HG02642 (cell line): Measurements from ENCODE around the gene CCBE1.

ENCODE experiments used
- ATAC-seq: cut with Tn5 transposase; IDR thresholded peaks from one replicate; pipeline ENCODE4 v1.9.1; 2021; ENCODE audit warnings: mild to moderate bottlenecking; ENCODE audit not compliant: unreplicated experiment, poor library complexity

The CCBE1 gene

DNA sequence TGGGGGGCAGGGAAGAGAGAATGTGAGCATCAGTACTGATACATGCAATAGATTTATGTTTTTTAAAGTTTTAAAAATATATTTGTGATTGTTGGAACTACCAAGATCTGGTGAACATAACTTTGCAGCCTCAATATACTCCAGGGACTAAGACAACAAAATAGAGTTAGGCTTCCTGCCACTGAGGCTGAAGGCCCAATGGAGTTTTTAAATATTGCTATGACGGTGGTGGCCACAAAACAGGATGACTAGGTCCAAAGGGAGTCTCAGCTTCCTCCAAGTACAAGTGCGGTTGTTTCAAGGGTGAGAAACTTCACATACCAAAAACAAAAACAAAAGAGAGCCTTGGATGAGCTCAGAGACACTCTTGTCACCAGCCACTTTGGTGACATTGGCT lies 72.9 kb downstream of the CCBE1 start:
- no peak for ATAC-seq

DNA sequence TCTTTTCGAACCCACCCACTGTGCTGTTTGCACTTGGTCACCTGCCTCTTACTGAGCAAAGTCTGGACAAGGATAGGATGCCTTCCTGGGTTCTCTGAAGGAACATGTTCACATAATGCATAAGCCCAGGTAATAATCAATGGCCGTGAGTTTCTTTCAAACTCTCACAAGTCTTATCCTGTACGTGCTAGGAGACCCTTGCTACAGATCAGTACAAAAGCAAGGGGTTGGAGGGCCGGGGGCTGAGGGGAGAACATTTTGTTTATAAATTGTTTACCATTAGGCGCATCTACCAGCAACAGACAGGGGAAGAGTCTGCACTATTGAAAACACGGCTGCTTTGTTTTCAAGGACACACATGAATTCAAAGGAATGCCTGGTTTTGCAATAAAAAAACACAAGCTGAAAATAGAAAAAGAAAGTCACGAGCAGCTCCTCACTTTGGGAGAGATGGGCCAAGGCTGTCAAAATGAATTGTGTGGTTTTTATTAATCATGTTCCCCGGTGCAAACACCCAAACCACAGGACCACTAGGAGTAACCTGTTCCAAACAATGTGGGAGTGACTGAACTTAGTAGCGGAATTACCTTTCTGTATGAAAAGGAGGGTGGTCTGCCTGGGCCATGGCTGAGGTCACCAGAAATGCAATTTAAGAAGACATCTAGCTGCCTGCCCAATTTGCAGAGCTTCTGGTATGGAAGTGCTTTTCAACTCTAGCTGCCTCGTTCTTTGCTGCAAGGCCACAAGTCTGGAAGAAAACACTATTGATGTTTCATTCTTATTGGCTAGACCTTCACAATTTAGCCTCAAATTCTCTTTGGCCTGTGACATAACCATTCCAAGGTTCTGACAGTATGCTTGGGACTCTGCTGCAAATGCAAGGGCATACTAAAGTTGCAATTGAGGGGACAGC lies 73.5 kb downstream of the CCBE1 start:
- ATAC-seq, result no peak

DNA sequence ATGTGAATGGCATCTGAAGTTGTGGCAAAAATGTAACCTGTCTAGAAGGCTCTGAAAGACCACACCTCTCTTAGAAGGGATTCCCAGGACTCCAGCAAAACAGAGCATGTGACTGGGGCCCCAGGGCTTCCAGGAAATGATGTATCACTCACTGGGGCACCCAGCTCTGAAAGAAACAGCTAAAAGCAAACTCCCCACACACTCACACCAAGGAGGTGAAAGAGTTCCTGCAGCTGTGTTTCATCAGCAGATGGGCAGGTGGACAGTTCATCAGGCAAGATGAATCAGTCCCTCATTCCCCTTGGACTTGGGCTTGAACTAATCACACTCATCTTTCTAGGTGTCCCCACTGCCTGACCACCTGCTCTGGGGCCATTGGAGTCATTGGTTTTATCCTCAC lies 76.2 kb downstream of the CCBE1 start:
- ATAC-seq, result no peak

DNA sequence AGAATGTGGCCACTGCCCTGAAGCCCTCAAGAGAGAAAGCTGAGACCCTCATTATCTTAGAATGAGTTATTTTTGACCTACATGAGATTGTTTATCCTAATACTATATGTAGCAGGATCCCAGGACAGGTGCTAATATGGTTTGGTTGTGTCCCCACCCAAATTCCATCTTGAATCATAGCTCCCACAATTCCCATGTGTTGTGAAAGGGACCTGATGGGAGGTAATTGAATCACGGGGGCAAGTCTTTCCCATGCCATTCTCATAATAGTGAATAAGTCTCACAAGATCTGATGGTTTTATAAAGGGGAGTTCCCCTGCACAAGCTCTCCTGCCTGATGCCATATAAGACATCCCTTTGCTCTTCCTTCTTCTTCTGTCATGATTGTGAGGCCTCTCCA lies 76.8 kb downstream of the CCBE1 start:
- no peak for ATAC-seq

DNA sequence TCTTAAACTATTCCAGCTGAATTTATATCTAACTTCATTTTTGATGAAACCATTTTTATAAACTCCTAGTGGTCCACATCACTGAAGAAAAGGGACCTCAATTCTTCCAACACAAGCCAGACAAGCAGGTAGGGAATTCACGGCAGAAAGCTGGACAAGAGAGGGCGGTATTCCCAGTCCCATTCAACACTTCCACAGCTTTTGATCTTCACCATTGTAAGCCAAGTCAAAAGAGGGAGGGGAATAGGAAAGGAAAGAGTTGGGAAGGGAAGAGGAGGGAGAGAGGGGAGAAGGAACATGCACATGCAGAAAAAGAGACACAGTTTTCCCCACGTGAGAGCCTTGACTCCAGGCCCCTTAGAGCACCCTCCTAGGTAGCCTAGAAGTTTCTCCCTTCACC lies 77.4 kb downstream of the CCBE1 start:
- ATAC-seq, result no peak

DNA sequence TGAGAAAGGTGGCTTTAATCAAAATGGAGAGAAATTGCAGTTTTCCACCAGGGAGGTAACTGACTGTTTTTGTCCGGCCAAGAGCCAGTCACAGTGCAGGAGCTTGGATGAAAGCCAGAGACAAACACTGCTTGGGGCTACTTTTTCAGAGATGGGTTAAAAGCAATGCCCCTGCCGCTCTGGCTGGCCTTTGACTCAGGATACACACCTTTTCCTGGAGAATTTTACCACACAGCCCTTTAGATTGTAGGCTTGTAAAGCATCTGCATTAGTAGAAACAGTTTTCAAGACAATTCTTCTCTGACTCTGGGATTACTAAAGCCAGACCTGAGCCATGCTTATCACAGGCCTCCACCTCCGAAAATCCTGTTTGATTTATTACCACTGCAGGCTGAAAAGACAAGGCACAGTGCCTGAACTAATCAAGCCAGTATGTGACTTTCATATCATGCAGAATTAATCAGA lies 79.7 kb downstream of the CCBE1 start:
- ATAC-seq, result no peak

DNA sequence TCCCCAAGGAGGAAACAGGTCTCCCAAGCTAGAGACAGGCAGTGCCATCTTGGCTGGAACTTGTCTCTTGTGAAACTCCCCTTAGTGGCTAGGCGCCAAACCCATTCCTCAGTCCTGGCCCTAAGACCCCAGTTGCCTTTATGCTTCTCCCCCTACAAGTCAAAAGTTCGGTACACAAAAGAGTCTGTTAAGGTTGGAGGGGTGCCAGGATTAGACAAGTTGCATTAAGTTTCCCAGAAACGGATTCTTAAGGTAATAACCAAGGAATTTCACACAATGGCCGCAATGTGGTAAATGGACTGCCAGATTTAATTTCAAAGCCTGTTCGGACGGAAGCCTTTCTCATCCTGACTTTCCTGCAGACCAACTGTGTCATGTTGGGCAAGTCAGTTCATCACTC lies 80.7 kb downstream of the CCBE1 start:
- ATAC-seq, result no peak

DNA sequence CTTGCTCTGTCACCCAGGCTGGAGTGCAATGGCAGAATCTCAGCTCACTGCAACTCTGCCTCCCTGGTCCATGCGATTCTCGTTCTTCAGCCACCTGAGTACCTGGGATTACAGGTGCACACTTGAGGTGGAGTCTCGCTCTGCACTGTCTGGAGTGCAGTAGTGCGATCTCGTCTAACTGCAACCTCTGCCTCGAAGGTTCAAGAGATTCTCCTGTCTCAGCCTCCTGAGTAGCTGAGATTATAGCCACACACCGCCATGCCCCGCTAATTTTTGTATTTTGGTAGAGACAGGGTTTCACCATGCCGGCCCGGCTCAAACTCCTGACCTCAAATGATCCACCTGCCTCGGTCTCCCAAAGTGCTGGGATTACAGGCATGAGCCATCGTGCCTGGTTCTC lies 83.3 kb downstream of the CCBE1 start:
- no peak for ATAC-seq

DNA sequence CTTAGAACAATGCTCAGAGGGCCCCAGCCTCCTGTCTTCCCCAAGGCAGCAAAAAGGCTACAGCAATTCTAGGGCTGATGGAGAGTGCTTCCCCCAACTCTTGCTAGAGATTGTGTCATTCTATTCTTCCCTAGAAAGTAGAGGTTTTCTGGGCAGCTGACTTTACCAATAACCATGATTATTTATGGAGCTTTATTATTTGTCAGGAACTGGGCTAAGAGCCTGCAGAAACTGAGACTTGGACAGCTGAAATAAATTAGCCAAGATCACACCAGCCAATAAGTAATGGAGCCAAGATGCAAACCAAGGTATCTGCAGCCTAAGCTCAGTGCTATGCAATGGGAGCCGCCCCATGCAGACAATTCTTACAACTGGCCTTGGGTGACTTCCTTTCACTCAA lies 84.8 kb downstream of the CCBE1 start:
- no peak for ATAC-seq

DNA sequence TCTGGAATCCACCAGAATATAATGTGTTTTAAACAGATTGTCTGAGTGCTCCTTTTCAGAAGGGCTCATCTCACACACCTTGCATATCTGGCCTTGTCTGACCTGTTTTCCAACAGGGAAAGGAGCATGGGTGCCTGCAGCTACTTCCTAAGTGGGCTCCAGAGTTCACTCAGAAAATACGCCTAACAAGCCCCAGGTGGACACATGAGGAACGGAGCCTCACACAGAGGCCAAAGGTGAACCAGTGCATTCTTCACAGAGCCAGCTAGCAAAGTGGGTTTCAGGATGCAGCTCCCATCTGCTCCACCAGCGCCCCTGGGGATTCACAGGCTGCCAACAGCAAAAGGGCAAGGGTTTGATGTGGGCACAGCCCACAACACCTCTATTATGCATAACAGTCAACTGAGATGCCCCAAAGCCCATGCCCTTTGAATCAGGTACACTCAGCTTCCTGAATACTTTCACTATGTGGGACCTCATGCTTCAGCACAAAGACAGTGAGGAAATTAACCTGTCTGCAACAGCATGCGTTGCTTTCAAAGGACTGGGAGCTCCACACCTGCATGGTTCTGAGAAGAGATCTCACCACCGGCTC lies 86.6 kb downstream of the CCBE1 start:
- no peak for ATAC-seq

DNA sequence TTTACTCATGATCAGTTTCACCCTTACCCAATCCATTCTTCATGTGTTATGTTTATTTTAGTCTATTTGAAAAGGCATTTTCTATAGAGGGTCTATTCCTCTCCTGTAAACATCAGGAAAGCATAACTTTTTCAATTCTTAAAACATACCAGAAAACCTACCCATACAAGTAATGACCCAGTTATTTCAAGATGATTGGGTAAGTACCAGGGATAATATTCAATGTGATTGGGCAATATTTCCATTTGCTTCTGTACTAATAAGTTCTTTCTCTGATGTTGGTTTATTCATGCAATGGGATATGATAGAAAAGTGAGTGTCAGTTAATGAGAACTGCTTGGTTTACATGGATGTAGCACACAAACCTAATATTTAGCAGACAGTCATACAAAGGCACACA lies 87.6 kb downstream of the CCBE1 start:
- ATAC-seq, result no peak

DNA sequence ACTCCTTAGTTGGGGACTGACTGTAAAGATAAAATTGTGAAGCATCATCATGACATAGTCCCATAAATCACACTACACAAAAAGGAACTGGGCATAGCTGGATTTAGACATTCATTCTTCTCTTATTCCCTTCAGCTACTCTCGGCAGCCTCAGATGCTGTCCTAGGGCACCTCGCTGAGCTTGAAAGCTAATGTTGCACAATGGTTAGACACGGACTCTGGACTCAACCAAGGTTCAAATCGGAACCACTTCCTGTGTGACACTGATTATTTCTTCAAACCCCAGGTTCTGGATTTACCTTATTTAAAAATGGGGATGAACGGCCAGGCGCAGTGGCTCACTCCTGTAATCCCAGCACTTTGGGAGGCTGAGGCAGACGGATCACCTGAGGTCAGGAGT lies 89.8 kb downstream of the CCBE1 start:
- ATAC-seq, result no peak

DNA sequence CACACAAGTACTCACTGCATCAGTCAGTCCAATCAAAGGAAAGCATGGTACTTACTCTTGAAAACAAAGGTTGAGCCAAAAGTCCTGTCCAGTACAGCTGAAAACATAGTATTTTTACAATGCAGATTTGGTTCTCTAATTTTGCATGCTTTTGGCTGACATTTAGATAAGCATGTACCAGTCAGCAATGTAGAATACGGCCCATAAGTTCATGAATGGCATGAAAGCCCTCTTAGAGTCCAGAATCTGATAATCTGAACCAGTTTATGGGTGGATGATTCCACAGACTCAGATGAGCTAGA lies 90.2 kb downstream of the CCBE1 start:
- no peak for ATAC-seq

DNA sequence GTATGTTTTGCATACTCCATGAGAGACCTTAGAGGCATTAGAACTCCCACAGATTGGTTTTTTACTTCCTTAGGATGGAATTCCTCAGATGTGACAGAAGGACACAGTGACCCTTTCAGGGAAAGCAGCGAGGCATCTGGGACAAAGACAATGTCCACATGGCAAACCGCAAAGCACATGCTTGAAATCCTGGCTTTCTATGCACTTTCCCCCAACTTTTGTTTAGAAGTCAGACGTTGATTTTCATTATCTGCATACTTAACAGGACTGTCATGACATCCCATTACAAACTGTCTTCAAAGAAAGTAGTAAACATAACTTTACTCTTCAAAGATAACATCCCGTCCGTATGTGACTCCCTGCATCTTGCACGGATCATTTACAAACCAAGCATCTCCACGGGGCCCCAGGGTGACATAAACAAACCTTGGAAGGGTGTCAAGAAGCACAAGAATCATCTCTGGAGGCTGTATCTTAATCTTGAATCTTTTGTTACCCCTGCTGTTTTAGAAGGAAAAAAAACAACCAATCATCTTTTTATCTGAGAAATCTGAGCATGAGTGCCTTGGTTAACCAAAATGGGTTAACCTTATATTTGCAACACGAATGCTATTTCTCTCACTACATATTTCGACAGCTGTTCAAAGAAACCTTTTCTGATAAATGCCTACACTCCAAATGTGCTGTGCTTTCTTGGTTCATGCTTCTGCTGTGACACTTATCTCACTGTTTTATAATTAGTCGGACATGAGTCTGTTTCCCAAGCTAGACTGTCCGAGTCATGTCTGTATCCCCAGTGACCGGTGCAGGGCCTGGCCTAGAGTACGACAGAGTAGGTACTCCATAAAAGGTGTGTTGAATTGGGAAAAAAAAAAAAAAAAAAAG lies 90.8 kb downstream of the CCBE1 start:
- no peak for ATAC-seq

DNA sequence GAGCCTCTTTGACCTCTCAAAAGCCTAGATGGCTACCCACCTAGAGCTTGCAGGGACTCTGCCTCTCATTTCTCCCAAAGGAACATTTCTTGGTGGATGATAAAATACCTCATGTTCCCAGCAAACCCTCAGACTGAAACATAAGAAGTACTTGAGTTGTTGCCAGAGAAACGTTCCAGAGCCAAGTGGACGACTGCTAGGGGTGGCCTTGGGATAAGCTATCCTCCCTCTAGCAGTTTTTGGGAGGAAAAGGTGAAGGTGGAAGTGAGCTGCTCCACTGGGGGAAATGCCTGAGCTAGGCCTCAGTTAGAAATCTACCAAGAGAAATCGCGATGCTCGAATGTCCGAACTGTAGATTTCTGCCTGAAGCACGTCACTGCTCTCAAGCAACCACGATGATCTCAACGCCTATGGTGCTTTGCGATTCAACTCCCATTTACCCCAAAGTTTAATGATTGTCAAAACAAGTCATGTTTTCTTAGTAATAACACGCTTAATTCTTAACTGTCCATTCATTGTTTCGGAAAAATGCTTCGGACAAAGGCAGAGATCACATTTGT lies 91.5 kb downstream of the CCBE1 start:
- no peak for ATAC-seq

DNA sequence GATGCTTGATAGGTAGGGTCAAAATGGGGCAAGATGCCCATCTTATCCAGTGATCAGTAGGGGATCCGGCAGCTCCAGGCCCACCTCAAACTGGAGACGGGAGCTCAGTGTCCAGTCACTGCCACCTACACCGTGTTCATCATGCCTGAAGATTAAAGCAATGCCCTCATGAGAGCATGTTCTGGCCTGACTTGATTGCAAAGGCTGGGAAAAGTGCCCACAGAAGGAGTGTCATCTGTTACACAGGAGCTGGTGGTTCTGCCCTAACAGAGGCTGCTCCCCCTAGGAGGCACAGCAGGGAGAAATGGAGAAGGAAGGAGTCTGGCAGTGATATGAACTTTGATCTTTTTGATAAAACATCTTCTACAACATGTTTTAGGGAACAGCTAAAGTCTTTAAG lies 92.3 kb downstream of the CCBE1 start:
- no peak for ATAC-seq

DNA sequence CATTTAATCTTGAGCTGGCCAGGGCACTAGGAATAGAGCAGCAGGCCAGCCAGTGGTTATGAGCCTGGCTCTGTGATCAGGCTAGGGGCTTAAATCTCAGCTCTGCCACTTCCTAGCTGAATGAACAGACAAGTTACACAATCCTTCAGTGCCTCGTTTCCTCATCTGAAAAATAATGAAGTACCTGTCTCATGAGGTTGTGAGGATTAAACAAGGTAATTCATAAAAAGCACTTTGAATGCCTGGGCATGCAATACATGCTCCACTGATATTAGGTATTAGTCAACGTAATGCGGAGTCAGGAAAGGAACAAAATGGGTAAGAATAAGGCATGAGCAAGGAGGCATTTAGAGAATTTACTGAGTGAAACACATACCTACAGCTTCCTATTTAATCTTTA lies 100.2 kb downstream of the CCBE1 start:
- no peak for ATAC-seq

DNA sequence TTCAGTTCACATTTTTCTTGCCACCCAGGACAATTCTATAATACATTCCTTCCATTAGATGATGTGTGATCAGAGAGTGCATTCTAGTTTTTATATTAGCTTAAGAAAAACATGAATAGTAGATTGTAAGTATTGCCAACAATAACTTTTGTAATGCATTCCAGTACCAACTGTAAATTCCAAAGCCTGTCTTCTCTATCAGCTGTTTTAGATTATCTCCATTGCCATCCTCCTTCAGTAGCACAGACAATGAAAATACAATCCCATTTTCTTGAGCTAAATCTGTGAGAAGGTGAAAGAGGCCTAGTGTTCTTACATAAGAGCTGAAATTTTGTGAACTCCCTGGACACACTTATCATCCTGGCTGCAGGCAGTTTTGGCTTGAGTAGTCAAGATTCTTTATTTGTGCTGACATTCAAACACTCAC lies 103.9 kb downstream of the CCBE1 start:
- no peak for ATAC-seq

DNA sequence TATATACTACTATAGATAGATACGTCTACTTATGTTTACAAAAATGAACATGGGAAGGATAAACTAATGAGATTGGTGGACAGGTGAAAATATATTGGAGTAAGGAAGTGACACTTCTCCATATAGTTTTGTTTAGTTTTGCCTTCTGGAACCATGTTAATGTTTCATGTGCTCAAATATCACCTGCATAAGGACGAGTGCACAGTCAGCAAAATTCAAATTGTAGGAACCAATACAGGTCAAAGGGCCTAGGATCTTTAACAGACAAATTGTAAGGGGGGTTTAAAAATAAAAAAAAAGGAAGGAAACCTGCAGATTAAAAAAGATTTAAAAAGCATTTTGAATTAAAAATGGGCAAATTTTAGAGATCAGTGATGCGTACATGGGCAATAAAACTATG lies 104.6 kb downstream of the CCBE1 start:
- no peak for ATAC-seq

DNA sequence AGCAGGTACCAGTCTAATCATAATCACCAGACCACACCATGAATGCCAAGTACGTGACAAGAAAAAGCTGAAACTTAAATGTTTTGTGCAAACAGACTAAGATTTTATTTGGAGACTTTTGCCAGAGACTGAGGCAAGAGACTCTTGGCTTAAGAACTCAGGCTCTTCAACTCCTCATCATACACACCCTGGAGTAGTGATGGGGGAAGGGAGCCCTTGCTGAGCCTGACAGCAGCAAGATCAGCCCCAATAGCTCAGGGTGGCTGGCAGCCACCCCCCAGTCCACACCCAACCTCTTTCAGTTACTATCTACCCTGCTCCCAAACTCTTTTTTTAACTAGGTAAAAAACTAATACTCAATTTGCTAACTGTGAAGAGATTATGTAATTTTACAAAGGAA lies 114.8 kb downstream of the CCBE1 start:
- no peak for ATAC-seq

DNA sequence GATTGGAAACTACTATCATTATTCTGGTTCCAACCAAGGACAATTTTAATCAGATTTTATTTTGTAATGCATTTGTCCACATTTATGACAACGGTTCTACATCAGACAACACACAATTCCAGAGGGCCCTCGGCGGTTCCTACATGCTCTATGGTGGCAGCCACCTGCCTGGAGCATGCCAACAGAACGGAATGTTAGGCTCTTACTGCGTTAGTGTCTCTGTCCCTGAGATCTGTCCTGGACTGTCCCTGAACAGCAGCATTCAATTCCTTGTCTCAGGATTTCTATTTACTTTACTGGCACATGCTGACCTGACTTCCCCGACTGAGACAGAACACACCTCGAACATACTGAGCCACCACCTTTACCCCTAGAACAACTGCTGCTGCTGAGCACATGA lies 117.7 kb downstream of the CCBE1 start:
- no peak for ATAC-seq
